A673 (cell line): ENCODE measurements around the gene KRTAP3-2. TPM values are rescaled to one million over a fixed set of nuclear protein-coding genes. Genes with fewer than 3 reads are reported as not detected.
A peak's percentile ranks its signal among the peaks of the same experiment; 100 is the strongest.

Experiments
- BruUV-seq: library from RNA; stranded (reverse); fragments of 400-500 nt; replicated peaks from 2 replicates; lab custom pipeline; 2021; lab: Mats Ljungman, UMichigan
- CTCF ChIA-PET: fragments of 300-600 bp; sonication (Branson Sonifier 250); formaldehyde crosslinking; loops from one replicate; lab custom pipeline; 2022; ENCODE audit warnings: antibody characterized with exemption; lab: Charles Lee
- POLR2A ChIA-PET: fragments of 300-600 bp; sonication (Branson Sonifier 250); formaldehyde crosslinking; loops from one replicate; lab custom pipeline; 2022; ENCODE audit warnings: antibody characterized with exemption; ENCODE audit not compliant: low non-redundant PET; lab: Charles Lee
- DNase-seq: peaks from one replicate; pipeline ENCODE4 v3.0.0-alpha.2; 2015; ENCODE audit warnings: low spot score
- H3K27ac ChIP-seq: fragments of 200-600 bp; sonication (generic); 2 replicates; pipeline ENCODE4 v1.5.1; 2016; ENCODE audit warnings: mixed run types, low read depth, mild to moderate bottlenecking, mixed read lengths, antibody characterized with exemption, low read length; ENCODE audit not compliant: poor library complexity, severe bottlenecking
- H3K27me3 ChIP-seq: fragments of 200-600 bp; sonication (generic); replicated peaks from 2 replicates; pipeline ENCODE4 v1.6.1; 2017; ENCODE audit warnings: mixed run types, low read depth, mild to moderate bottlenecking, mixed read lengths, antibody characterized with exemption, low read length; ENCODE audit not compliant: insufficient read depth, poor library complexity
- H3K36me3 ChIP-seq: fragments of 200-600 bp; sonication (generic); 2 replicates; pipeline ENCODE4 v1.6.1; 2016; ENCODE audit warnings: mixed run types, mild to moderate bottlenecking, mixed read lengths, antibody characterized with exemption, low read length; ENCODE audit not compliant: insufficient read depth, poor library complexity, severe bottlenecking
- H3K4me1 ChIP-seq: fragments of 200-600 bp; sonication (generic); 2 replicates; pipeline ENCODE4 v1.6.1; 2017; ENCODE audit warnings: mixed run types, mild to moderate bottlenecking, mixed read lengths, antibody characterized with exemption, low read length; ENCODE audit not compliant: insufficient read depth, poor library complexity, severe bottlenecking
- H3K4me3 ChIP-seq: fragments of 200-600 bp; sonication (generic); 2 replicates; pipeline ENCODE4 v1.5.1; 2016; ENCODE audit warnings: low read depth, mixed run types, mild to moderate bottlenecking, mixed read lengths, low read length; ENCODE audit not compliant: poor library complexity, severe bottlenecking
- H3K9me3 ChIP-seq: fragments of 200-600 bp; sonication (generic); 2 replicates; pipeline ENCODE4 v1.6.1; 2016; ENCODE audit warnings: mixed run types, low read depth, mild to moderate bottlenecking, mixed read lengths, antibody characterized with exemption, low read length; ENCODE audit not compliant: poor library complexity, severe bottlenecking
- CTCF ChIP-seq: fragments of 300-800, 200-600 bp; sonication (generic); conservative IDR thresholded peaks from 2 replicates; pipeline ENCODE4 v1.5.1; 2017; ENCODE audit warnings: low read depth, mild to moderate bottlenecking, antibody characterized with exemption, low read length, moderate library complexity, mixed read lengths
- EZH2 ChIP-seq: fragments of 200-600 bp; sonication (generic); IDR thresholded peaks from 2 replicates; pipeline ENCODE4 v1.6.1; 2017; ENCODE audit warnings: borderline replicate concordance, low read depth, mild to moderate bottlenecking, mixed read lengths, antibody characterized with exemption, low read length; ENCODE audit not compliant: poor library complexity, severe bottlenecking
- intact Hi-C: fragments of 100-400 bp; cut with micrococcal nuclease; formaldehyde crosslinking; loops from one replicate; pipeline ENCODE4 v1.10.0; 2022; ENCODE audit not compliant: unreplicated experiment
- total RNA-seq: library from RNA; stranded (reverse); gene quantifications from 2 replicates; pipeline ENCODE4 v1.2.3, GENCODE V29; 2021

The KRTAP3-2 gene
- total RNA-seq, 1 experiment from 2014 or later = not detected

- TF ChIP-seq EZH2 = no peak
- no peak for TF ChIP-seq CTCF
- H3K4me3 ChIP-seq = no peak overlapping the region
- no peaks in the 10 kb centered on the region for H3K36me3 ChIP-seq
- intact Hi-C loops = no loop called here
- no peak overlapping the region for H3K27ac ChIP-seq
- CTCF ChIA-PET = no interaction called here
- no peak for DNase-seq
- no peaks in the 10 kb centered on the region for H3K27me3 ChIP-seq
- no peaks in the 10 kb centered on the region for H3K9me3 ChIP-seq
- BruUV-seq = no TSS peak
- H3K4me1 ChIP-seq = no peaks in the 10 kb centered on the region
- POLR2A ChIA-PET = no interaction called here
Measured at GRCh38 chr17:40967582-40967981, 32.1 kb downstream of the KRTAP3-2 start.

- Histone ChIP-seq H3K36me3 (no peaks in the 10 kb centered on the region), H3K4me1 (no peaks in the 10 kb centered on the region), H3K27ac (no peak within 1 kb of the TSS), H3K4me3 (no peak within 1 kb of the TSS), H3K9me3 (no peaks in the 10 kb centered on the region), H3K27me3 (no peaks in the 10 kb centered on the region)
- TF ChIP-seq EZH2 = no peak
- no peak for TF ChIP-seq CTCF
- POLR2A ChIA-PET = no interaction called here
- CTCF ChIA-PET = no interaction called here
- no TSS peak for BruUV-seq
- intact Hi-C loops = no loop called here
- DNase-seq = no peak
Measured at GRCh38 chr17:40966848-40967247, 32.9 kb downstream of the KRTAP3-2 start, which contains the start of gene KRT39. Gene KRT39, minus strand, starts transcription at chr17:40966948. Its CDS starts 92 bp downstream, at chr17:40966856.

GRCh38 chr17:40963838-40964237 lies 35.9 kb downstream of the KRTAP3-2 start:
- no peaks in the 10 kb centered on the region for H3K4me1 ChIP-seq

More at GRCh38 chr17:40963838-40964237, 35.9 kb downstream of the KRTAP3-2 start:
- H3K9me3 ChIP-seq = no peaks in the 10 kb centered on the region
- H3K27ac ChIP-seq = no peak overlapping the region
- intact Hi-C loops = no loop called here
- TF ChIP-seq EZH2 = no peak
- TF ChIP-seq CTCF = peak; percentile 53
- H3K27me3 ChIP-seq = no peaks in the 10 kb centered on the region
- peak; percentile 6 for DNase-seq
- ChIA-PET POLR2A (no interaction called here), CTCF (no interaction called here)
- H3K4me3 ChIP-seq = no peak overlapping the region
- BruUV-seq = no TSS peak
- H3K36me3 ChIP-seq = no peaks in the 10 kb centered on the region
